Stimulated activated CD8-positive, alpha-beta memory T cell treated with anti-CD3 and anti-CD28 coated beads, Interleukin-7, amount 100 ng/mL, for 48 hours (primary cell): Measurements from ENCODE around the gene NDUFB11.
"Not testable (repeated sequence)": the region's sequence is repeated elsewhere in the genome, so short reads cannot be mapped to it uniquely, and the experiment has no call there.

Experiments
- DNase-seq, 2 donors: peaks; one replicate each; pipeline ENCODE4 v3.0.0-alpha.2; 2020; ENCODE audit warnings: low read depth in 1 of 2; ENCODE audit errors: extremely low read depth in 1 of 2

Gene NDUFB11

DNA sequence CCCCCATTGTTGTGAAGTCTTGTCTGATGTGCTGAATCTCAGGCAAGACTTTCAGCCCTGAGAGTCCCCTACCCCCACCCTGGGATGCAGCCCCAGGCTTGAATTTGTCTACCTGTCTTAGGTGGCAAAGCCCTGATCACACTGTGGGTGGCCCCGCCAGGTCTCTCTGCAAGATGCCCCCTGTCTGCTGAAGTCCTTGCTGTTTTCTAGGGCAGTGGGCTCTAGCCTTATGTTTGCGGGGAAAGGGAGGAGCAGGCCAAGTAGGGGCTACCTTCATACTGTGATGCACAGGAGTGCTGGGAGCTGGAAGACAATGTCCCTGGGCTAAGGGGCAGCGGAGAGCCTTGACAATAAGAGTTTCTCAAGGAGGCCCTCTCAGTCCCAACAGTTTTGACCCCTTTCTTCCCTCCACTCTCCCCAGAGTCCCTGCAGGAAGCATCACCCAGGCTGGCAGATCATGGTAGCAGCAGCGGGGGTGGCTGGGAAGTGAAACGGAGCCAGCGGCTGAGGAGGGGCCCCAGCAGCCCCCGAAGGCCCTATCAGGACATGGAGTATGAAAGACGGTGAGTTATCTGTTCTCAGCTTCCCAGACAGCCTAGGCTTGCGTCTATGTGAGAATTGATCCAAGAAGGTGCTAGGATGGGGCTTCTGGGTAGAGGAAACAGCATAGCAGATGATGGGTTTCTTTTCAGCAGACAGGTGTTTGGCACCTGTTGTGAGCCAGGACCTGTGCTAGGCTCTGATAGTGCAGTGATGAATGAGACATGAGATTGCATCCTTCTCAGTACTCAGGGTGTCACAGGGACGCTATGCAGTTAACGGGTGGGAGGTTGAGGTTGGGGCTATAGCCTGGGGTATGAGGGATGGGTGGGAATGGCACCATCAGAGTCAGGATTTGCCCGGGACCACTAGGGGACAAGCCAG lies 2.7 kb upstream of the NDUFB11 start:
- no peak for DNase-seq

DNA sequence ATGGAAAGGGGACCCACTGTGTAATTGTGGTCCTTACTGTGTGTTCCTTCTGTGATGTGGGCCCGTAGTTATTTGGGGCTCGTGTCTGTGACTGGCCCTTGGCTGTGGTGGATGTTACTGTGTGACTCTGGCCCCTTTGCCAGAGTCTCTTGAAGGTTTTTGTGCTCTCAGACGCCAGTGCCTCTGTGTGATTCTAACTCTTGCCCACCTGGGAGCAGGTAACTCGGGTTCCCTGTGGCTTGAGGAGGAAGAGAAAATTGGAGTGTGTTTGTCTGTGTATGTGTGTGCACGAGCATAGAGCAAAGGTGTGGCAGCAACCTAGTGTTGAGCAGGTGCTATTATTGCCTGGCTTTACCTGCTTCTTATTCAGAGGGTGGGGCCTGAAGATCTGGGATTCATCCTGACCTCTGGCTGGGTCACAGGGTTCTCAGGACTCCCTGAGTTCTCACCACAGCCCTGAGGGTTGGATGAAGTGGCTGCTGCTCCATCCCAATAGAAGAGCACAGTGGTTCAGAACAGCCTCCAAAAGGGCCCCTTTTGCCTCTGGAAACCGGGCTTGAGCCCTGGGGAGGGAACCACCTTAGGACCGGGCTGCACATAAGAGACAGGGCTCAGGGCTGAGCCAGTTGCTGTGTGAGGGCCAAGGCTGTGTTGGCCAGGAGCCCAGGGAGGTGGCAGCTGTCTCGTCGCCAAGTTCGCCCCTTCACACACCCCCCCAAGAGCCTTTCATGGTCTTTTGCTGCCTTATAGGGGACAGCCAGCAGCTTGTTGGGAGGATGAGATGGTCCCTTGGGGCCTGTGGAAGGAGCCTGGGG lies 1.8 kb upstream of the NDUFB11 start:
- no peak for DNase-seq

DNA sequence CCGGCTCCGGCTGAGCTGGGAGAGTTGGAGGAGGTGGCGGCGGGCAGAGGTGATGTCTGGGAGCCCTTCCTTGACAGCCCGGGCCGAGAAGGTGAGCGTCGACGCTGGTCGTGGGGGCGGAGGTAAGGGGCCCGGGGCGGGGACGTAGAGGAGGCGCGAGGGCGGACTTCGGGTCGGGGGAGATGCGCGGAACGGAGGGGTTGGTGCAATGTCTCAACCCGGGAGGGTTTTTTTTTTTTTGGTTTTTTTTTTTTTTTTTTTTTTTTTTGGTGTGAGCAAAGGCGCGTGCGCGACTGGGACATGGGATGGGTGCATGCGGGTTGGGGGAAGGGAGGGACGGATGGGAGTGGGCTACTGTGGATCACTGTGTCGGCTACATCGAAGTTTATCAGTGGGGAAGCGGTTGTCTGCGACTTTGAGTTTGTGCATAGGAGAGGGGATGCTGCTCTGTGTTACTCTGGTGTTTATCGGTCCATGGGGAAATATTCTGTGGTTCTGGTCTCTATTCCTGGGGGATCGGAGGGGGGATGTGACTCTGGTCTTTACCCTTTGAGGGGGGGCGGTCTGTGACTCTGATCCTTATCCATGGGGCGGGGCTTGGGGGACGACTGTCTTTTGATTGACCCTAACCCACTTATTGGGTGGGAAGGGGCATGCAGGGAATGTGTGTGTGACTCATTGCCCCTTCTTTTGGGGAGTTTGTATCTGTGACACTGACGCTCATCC lies 1.1 kb upstream of the NDUFB11 start:
- no peak for DNase-seq

DNA sequence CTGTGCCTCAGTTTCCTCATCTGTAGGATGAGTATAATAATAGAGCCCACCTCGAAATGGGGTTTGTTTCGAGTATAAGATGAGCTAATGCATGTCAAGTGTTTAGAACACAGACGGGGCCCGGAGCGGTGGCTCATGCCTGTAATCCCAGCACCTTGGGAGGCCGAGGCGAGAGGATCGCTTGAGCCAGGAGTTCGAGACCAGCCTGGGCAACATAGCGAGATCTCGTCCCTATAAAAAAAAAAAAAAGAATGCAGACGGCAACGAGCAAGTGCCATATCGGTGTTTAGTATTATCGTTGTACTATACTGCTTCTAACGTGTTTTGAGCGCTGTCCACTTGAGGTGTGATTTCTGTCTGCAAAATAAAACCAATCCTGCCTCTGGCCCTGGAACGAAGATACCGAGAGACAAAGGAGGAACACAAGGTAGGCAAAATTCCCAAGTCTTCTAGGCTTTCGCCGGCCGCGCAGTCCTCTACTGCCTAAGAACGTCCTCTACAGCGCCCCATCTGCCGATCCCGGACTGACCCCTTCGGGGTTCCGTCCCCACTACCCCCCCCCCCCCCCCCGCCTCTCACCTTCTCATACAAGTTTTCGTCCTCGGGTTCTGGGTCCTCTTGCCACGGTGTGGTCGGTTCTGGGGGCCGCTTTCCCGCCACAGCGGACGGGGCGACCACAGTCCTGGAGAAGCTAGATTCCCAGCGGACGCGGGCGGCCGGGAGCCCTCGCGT lies 442 bp downstream of the NDUFB11 start:
- DNase-seq: no peak

DNA sequence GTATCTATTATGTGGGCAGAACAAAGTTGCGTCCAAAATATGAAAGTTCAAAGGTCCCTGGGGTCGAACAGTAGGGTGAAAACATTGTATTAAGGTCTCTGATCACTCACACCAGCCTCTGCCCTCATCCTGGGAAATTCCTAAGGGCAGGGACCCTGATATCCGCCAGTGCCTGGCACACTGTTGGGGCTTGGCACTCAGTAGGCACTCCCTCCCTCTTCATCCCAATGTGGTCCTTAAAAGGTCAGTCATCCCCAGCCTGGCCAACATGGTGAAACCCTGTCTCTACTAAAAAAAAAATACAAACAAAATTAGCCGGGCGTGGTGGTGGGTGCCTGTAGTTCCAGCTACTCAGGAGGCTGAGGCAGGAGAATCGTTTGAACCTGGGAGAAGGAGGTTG lies 6.3 kb downstream of the NDUFB11 start:
- no peak for DNase-seq

DNA sequence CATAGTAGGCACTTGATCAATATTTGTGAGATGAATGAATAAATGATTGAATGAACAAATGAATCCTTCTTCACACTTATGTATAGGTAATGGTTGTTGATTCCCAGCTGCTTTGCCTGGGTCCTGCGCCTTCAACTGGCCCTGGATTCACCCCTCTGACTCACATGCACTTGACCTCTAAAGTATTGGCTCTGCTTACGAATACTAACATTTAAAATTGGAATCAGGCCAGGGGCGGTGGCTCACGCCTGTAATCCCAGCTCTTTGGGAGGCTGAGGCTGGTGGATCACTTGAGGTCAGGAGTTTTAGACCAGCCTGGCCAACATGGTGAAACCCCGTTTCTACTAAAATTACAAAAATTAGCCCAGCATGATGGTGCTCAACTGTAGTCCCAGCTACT lies 8.9 kb downstream of the NDUFB11 start:
- DNase-seq: not testable (repeated sequence)

DNA sequence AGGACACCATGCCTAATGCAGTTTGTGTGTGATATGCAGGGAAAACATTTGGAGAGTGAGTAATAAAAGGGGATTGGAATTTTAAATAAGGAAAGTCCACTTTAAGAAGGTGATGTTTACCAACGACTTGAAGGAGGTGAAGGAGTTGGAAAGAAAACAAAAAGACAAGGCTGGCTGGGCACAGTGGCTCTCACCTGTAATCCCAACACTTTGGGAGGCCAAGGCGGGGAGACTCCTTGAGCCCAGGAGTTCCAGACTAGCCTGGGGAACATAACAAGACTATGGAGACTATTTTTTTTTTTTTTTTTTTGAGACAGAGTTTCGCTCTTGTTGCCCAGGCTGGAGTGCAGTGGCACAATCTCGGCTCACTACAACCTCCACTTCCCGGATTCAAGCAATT lies 11.0 kb downstream of the NDUFB11 start:
- DNase-seq: no peak

DNA sequence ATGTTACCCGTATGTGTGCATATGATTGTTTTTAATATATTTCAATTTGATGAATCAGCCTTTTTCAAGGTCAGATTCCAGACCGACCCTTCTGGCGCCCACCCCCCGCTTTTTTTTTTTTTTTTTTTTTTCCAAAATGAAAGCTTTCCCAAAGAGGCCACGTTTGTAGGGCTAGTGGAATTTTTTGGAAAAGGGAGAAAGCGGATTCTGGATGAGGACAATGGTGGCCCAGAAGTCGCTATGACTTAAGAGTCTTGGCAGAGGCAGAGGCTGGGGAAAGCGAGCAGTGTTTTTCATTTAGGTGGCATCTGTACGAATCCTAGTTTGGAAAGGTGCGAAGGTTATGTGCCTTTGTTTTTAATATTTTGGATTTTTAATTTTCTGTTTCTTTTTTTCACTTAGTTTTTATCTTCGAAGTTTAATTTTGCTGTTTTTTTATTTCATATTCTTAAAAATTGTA lies 14.6 kb downstream of the NDUFB11 start:
- no peak for DNase-seq

DNA sequence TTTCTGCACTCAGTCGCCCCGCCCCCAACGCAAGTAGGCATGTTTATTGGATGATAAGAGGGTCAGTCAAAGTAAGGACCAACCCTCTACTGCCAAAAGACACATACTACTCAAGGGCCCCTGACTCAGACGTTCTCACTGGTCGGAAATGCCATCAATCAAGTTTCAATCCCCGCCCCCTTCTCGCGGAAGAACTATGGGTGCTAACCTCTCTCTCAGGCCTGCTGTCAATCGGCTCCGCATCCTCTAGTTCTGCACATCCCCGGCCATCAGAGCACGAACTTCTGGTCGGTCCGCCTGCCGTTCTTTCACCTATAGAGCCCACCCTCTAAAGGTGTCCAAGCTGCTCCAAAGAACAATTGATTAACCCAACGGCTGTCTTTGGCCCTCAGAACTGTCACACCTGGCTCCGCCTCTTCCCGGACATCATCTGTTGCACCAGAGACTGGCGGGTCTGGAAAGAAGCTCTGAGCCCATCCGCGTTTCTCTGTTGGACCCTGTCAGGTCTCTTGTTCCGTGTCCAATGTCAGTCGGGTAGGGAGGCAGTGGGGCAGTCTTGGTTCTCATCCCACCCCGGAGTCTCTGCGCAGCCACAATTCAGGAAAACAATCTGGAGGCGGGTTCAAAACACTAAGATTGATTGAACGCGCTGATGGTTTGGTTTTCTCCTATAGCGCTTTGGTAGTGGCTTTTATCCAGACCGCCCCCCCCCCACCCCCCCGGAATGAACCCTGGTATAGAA lies 15.2 kb downstream of the NDUFB11 start:
- DNase-seq: peak; percentile 63 to 76

DNA sequence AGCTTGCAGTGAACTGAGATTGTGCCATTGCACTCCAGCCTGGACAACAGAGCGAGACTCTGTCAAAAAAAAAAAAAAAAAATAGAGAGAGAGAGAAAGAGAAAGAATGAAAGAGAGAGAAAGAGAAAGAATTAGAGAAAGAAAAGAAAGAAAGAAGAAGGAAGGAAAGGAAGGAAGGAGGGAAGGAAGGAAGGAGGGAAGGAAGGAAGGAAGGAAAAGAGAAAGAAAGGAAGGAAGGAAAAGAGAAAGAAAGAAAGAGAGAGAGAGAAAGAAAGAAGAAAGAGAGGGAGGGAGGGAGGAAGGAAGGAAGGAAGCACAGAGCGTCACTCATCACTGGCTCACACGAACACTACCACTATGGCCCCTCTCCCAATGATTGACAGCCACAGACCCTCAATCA lies 20.0 kb downstream of the NDUFB11 start:
- not testable (repeated sequence) for DNase-seq

DNA sequence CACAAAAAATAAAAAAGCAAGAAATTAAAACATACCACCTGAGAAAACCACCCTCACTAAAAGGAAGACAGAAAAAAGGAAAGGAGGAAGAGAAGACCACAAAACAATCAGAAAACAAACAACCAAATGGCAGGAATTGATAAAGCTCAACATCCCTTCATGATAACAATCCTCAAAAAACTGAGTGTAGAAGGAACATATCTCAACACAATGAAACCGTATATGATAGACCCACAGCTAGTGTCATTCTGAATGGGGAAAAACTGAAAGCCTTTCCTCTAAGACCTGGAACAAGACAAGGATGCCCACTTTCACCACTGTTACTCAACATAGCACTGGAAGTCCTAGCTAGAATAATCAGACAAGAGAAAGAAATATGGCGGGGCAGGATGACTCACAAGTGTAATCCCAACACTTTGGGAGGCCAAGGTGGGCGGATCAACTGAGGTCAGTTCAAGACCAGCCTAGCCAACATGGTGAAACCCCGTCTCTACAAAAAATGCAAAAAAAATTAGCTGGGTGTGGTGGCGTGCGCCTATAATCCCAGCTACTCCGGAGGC lies 27.9 kb downstream of the NDUFB11 start:
- not testable (repeated sequence) for DNase-seq

DNA sequence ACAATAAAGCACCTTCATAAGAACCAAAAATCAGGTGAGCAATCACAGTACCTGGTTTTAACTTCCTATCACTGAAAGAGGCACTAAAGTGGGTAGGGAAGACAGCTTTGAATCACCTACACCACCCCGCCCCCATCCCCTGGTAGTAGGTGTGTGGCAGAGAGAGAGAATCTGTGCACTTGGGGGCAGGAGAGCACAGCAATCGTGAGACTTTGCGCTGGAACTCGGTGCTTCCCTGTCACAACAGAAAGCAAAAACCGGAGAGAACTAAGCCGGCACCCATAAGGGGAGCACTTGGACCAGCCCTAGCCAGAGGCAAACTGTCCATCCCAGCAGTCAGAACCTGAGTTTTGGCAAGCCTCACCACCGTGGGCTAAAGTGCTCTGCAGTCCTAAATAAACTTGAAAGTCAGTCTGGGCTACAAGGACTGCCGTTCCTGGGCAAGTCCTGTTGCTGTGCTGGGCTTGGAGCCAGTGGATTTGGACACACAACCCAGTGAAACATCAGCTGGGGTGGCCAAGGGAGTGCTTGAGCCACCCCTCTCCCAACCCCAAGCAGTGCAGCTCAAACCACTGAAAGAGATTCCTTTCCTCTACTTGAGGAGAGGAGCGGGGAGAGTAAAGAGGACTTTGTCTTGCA lies 32.1 kb downstream of the NDUFB11 start:
- DNase-seq: no peak

DNA sequence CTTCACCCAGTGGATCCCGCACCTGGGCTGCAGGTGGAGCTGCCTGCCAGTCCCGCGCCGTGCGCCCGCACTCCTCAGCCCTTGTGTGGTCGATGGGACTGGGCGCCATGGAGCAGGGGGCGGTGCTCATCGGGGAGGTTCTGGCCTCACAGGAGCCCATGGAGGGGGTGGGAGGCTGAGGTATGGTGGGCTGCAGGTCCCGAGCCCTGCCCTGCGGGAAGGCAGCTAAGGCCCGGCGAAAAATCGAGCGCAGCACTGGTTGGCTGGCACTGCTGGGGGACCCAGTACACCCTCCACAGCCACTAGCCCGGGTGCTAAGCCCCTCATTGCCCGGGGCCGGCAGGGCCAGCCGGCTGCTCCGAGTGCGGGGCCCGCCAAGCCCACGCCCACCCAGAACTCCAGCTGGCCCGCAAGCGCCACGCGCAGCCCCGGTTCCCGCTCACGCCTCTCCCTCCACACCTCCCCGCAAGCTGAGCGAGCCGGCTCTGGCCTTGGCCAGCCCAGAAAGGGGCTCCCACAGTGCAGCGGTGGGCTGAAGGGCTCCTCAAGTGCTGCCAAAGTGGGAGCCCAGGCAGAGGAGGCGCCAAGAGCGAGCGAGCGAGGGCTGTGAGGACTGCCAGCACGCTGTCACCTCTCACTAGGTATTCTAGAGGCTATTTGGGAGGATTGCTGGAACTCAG lies 33.4 kb downstream of the NDUFB11 start:
- DNase-seq: not testable (repeated sequence)

DNA sequence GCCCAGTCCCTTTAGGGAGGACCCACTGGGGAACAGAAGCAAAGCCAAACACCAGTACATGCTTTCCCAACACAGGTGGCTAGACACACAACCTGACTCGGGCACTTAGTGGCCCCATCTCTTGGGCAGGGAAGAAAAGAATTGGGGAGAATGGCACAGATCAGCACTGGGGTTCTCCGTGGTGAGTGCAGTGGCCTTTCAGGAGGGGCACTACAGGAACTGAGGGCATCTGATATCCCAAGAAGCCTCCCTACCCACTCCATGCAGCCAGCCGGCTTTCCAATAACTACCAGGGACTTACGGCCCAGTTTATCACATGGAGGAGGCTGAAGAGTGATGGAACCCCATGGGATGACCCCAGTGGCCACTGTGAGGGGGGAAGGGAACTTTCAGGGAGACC lies 43.3 kb downstream of the NDUFB11 start:
- no peak for DNase-seq

DNA sequence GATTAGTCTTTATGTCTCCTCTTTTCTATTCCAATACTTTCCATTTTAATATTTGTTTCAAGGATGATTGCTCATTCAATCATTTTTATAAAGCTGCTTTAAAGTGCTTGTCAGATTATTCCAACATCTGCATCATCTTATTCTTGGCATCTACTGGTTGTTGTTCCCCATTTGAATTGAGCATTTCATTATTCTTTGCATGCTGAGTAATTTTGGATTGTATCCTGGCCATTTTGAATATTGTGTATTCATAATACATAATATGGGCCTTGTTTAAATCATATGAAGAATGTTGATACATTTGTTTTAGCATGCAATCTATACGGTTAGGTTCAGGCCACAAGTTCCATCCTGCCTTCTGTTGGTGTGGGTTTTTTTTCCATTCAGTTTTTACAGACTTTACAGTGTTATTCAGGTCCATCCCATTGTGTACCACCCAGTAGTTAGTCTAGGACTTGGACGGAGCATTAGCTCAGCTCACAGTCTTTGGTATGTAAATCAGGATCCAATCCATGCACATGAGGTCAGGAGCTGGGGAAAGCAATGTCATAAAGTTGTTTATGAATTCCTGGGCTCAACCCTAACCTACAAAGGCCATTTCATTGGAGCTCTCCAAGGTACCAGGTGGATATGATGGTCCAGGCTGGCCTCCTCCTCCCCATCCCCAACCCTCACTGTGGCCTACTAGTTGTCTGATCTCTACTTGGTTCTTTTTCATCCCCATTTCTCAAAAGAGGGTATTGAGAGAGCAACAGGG lies 46.0 kb downstream of the NDUFB11 start:
- no peak for DNase-seq

DNA sequence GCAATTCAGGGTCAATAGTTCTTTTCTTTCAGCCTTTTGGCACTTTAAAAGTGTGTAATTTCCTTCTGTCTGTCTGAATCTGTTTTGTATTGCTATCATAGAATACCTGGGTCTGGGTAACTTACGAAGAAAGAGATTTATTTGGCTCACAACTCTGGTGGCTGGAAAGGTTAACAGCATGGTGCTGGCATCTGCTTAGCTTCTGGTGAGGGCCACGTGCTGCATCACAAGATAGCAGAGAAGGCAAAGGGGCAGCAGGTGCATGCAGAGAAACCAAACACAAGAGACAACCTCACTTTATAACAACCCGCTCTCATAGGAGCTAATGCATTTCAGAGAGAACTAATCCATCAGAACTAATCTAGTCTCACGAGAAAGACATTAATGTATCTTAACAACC lies 47.5 kb downstream of the NDUFB11 start:
- no peak for DNase-seq

DNA sequence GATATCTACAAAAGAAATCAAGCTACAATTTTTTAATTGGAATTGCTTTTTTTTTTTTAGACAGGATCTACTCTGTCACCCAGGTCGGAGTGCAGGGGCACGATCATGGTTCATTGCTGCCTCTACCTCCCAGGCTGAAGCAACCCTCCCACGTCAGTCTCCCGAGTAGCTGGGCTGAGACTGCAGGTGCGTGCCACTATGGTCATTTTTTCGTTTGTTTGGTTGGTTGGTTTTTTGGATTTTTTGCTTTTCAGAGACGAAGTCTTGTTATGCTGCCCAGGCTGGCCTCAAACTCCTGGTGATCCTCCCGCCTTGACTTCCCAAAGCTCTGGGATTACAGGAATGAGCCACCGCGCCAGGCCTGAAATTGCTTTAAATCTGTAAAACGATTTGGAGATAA lies 50.6 kb downstream of the NDUFB11 start:
- no peak for DNase-seq

DNA sequence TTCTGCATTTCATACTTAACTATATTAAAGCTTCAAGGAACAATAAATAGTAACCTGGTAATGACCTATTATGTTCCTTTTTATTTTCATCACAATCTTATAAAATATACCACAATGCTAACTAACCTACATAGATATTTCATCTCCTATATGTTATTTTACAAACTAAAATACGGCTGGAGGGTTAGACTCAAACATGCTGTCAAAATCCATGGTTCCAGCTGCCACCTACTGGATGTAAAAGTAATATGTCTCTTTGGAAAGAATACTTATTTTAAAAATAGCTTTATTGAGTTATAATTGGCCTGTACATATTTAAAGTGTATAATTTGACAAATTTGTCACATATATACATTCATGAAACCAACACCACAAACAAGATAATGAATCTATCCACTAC lies 51.3 kb downstream of the NDUFB11 start:
- no peak for DNase-seq
